GM13977 (cell line): ENCODE results near the gene TEKTIP1.

ENCODE experiments used
- DNase-seq: peaks from one replicate; pipeline ENCODE4 v3.0.0; 2012; ENCODE audit warnings: low spot score
- CTCF ChIP-seq: IDR thresholded peaks from 2 replicates; pipeline ENCODE4 v1.5.1; 2012; ENCODE audit warnings: mild to moderate bottlenecking, control low read depth; ENCODE audit not compliant: insufficient read depth; ENCODE audit errors: extremely low read depth, missing control alignments
- in situ Hi-C: fragments of 300-500 bp; cut with MboI; formaldehyde crosslinking; loops from one replicate; pipeline ENCODE4 v1.12.0; 2022; ENCODE audit warnings: low sequenced_read_pairs, low pct_unique_long_range_greater_than_20kb, mixed read lengths, inconsistent platforms; ENCODE audit not compliant: unreplicated experiment

The TEKTIP1 gene

GRCh38 chr19:3494559-3494958, 44.4 kb upstream of the TEKTIP1 start:
- in situ Hi-C loops, result loop anchor here (25.0 kb wide), 1 partner anchor 532 kb away; no protein-coding TSS in a partner anchor
- no peak for DNase-seq
- no peak for TF ChIP-seq CTCF

GRCh38 chr19:3496392-3497273, 42.3 kb upstream of the TEKTIP1 start:
- no peak for DNase-seq
- no peak for TF ChIP-seq CTCF
- in situ Hi-C loops, result loop anchor here (25.0 kb wide), 1 partner anchor 534 kb away; no protein-coding TSS in a partner anchor

GRCh38 chr19:3497757-3498520, 41.0 kb upstream of the TEKTIP1 start:
- in situ Hi-C loops, result loop anchor here (25.0 kb wide), 1 partner anchor 536 kb away; no protein-coding TSS in a partner anchor
- DNase-seq, result no peak
- TF ChIP-seq CTCF, result no peak

GRCh38 chr19:3499738-3500428, 39.1 kb upstream of the TEKTIP1 start:
- in situ Hi-C loops, result loop anchor here (25.0 kb wide), 1 partner anchor 538 kb away; no protein-coding TSS in a partner anchor
- no peak for TF ChIP-seq CTCF
- DNase-seq, result no peak

GRCh38 chr19:3500429-3501101, 38.4 kb upstream of the TEKTIP1 start, which contains the start of gene DOHH:
Gene DOHH, minus strand, starts transcription at chr19:3500674. Its CDS starts 3,860 bp downstream, at chr19:3496814.
- peak; percentile 97 for DNase-seq
- in situ Hi-C loops, result no loop called here
- no peak for TF ChIP-seq CTCF
